HepG2 (cell line): Measurements from ENCODE around the gene ASXL1. TPM values are rescaled to one million over a fixed set of nuclear protein-coding genes. Genes with fewer than 3 reads are reported as not detected.

Experiments
- ARNT2 ChIP-seq: sonication (generic); formaldehyde crosslinking; IDR thresholded peaks from 2 replicates; pipeline ENCODE4 v1.8.0; 2022; ENCODE audit warnings: mild to moderate bottlenecking, low read depth, missing genetic modification reagents, moderate library complexity
- EEA1 ChIP-seq: sonication (generic); formaldehyde crosslinking; IDR thresholded peaks from 2 replicates; pipeline ENCODE4 v1.5.1; 2020; ENCODE audit warnings: mild to moderate bottlenecking, missing genetic modification reagents, borderline replicate concordance
- GMEB1 ChIP-seq: sonication (generic); formaldehyde crosslinking; IDR thresholded peaks from 2 replicates; pipeline ENCODE4 v1.5.1; 2020; ENCODE audit warnings: missing genetic modification reagents, mild to moderate bottlenecking, borderline replicate concordance
- HDAC1 ChIP-seq: sonication (generic); formaldehyde crosslinking; IDR thresholded peaks from 2 replicates; pipeline ENCODE4 v1.5.1; 2020; ENCODE audit warnings: mild to moderate bottlenecking, missing genetic modification reagents
- HDAC2 ChIP-seq: sonication (generic); formaldehyde crosslinking; IDR thresholded peaks from 2 replicates; pipeline ENCODE4 v1.4.0; 2020; ENCODE audit warnings: missing genetic modification reagents
- HNF1B ChIP-seq: sonication (generic); formaldehyde crosslinking; IDR thresholded peaks from 2 replicates; pipeline ENCODE4 v1.5.1; 2020; ENCODE audit warnings: mild to moderate bottlenecking, moderate library complexity, missing genetic modification reagents
- JUND ChIP-seq: sonication (generic); formaldehyde crosslinking; IDR thresholded peaks from 2 replicates; pipeline ENCODE4 v1.8.0; 2022; ENCODE audit warnings: mild to moderate bottlenecking, missing genetic modification reagents
- MIER3 ChIP-seq: IDR thresholded peaks from 2 replicates; pipeline ENCODE4 v1.6.1; 2016; ENCODE audit warnings: missing compliant biosample characterization, borderline replicate concordance
- MXD1 ChIP-seq: sonication (generic); formaldehyde crosslinking; IDR thresholded peaks from 2 replicates; pipeline ENCODE4 v1.4.0; 2020; ENCODE audit warnings: mild to moderate bottlenecking, missing genetic modification reagents
- NR0B2 ChIP-seq: sonication (generic); formaldehyde crosslinking; IDR thresholded peaks from 2 replicates; pipeline ENCODE4 v1.4.0; 2020; ENCODE audit warnings: mild to moderate bottlenecking, missing genetic modification reagents
- RBM39 ChIP-seq: fragments of 200-400 bp; formaldehyde crosslinking; IDR thresholded peaks from one replicate; pipeline ENCODE4 v1.6.1; 2018; ENCODE audit warnings: antibody characterized with exemption, mild to moderate bottlenecking, low read depth, low read length; ENCODE audit not compliant: poor library complexity, severe bottlenecking
- SRY ChIP-seq: sonication (generic); formaldehyde crosslinking; IDR thresholded peaks from 2 replicates; pipeline ENCODE4 v1.8.0; 2022; ENCODE audit warnings: mild to moderate bottlenecking, missing genetic modification reagents
- UBTF ChIP-seq: sonication (generic); formaldehyde crosslinking; IDR thresholded peaks from 2 replicates; pipeline ENCODE4 v1.4.0; 2020; ENCODE audit warnings: mild to moderate bottlenecking, missing genetic modification reagents
- ZNF567 ChIP-seq: sonication (generic); formaldehyde crosslinking; IDR thresholded peaks from 2 replicates; pipeline ENCODE4 v1.8.1; 2023; ENCODE audit warnings: mild to moderate bottlenecking, missing genetic modification reagents, borderline replicate concordance
- ZNF589 ChIP-seq: sonication (generic); formaldehyde crosslinking; conservative IDR thresholded peaks from 2 replicates; pipeline ENCODE4 v1.8.0; 2022; ENCODE audit warnings: mild to moderate bottlenecking, moderate library complexity, missing genetic modification reagents
- ZNF710 ChIP-seq: sonication (generic); formaldehyde crosslinking; IDR thresholded peaks from 2 replicates; pipeline ENCODE4 v1.5.0; 2020; ENCODE audit warnings: mild to moderate bottlenecking, missing genetic modification reagents, borderline replicate concordance
- ZNF879 ChIP-seq: sonication (generic); formaldehyde crosslinking; IDR thresholded peaks from 2 replicates; pipeline ENCODE4 v1.8.1; 2023; ENCODE audit warnings: missing genetic modification reagents
- ZSCAN31 ChIP-seq: sonication (generic); formaldehyde crosslinking; IDR thresholded peaks from 2 replicates; pipeline ENCODE4 v1.5.0; 2020; ENCODE audit warnings: low read depth, mild to moderate bottlenecking, missing genetic modification reagents
- polyA plus RNA-seq, 8 experiments: library from polyadenylated mRNA; depleted of rRNA in 3 of 8; stranded (reverse) in 7 of 8; unstranded in 1 of 8; fragments of >200 nt; fragmentation: Illumina TruSeq in 4 of 8; extraction: Trizol in 4 of 8; gene quantifications; 2 replicates each; pipeline versions ENCODE4 v1.2.1 to v1.2.3, GENCODE V29; 2011 to 2016; ENCODE audit warnings: low read depth in 4 of 8, missing spikeins in 1 of 8, mixed read lengths in 1 of 8; ENCODE audit not compliant: insufficient read depth in 1 of 8
- total RNA-seq, 5 experiments: library from RNA; depleted of rRNA; stranded (reverse); fragments of >200 nt; fragmentation: Illumina TruSeq; extraction: Trizol; gene quantifications; 2 replicates each; pipeline ENCODE4 v1.2.3, GENCODE V29; 2016; ENCODE audit warnings: low read depth in 1 of 5

The ASXL1 gene
- total and polyA plus RNA-seq, 2 of the 13 experiments (the other 11 are each of a cell fraction or from before 2014, with no cell fraction given): 62.1 to 74.8 TPM

- no peak; the same call in 1 of the 2 replicates for TF ChIP-seq ZNF710
- TF ChIP-seq ZSCAN31 (CRISPR knock-in tag): no peak
- TF ChIP-seq EEA1 (CRISPR knock-in tag): 0 out of 2 replicates have a peak, but pooled peaks have one; percentile 2
- 0 out of 2 replicates have a peak, but pooled peaks have one; percentile 0 for TF ChIP-seq HNF1B (CRISPR knock-in tag)
- TF ChIP-seq ARNT2: no peak
- peak; percentile 53; the same call in 1 of the 2 replicates for TF ChIP-seq ZNF879 (CRISPR knock-in tag)
- 0 out of 2 replicates have a peak, but pooled peaks have one; percentile 3 for TF ChIP-seq UBTF (CRISPR knock-in tag)
- TF ChIP-seq GMEB1: 0 out of 2 replicates have a peak, but pooled peaks have one; percentile 11
- 0 out of 2 replicates have a peak, but pooled peaks have one; percentile 18 for TF ChIP-seq MIER3 (CRISPR knock-in tag)
- TF ChIP-seq HDAC1 (CRISPR knock-in tag): peak; percentile 44; the same call in 1 of the 2 replicates
- TF ChIP-seq NR0B2 (CRISPR knock-in tag): peak; percentile 71
- TF ChIP-seq ZNF567 (CRISPR knock-in tag): peak; percentile 44; the same call in 1 of the 2 replicates
- no peak for TF ChIP-seq JUND (CRISPR knock-in tag)
- peak; percentile 23 for TF ChIP-seq RBM39
- 0 out of 2 replicates have a peak, but pooled peaks have one; percentile 71 for TF ChIP-seq SRY (CRISPR knock-in tag)
- TF ChIP-seq HDAC2: no peak
- TF ChIP-seq MXD1 (CRISPR knock-in tag): peak; percentile 23; the same call in 1 of the 2 replicates
- TF ChIP-seq ZNF589: no peak
Measured at GRCh38 chr20:32474009-32474716, 116.0 kb downstream of the ASXL1 start (continued).
